ENCODE measurements around the gene MELK.

GRCh38 chr9:36594213-36594612 is 21.5 kb downstream of the MELK start:
- TF ChIP-seq CTCF (IDR thresholded peaks at IDR 0.05), result no peak
- TF ChIP-seq POLR2A (IDR thresholded peaks at IDR 0.05), result no peak
